Mesenchymal stem cell (in vitro differentiated cells and primary cell): ENCODE results near the gene MARK3.

ENCODE experiments used
- DNase-seq: peaks from one replicate; pipeline ENCODE4 v3.0.0-alpha.2; 2013
- H2AFZ ChIP-seq: one replicate; pipeline ENCODE4 v1.6.1; 2013; ENCODE audit warnings: low read depth, mild to moderate bottlenecking, control low read depth, inconsistent platforms, low read length, moderate library complexity
- H2AK5ac ChIP-seq: 2 replicates; pipeline ENCODE4 v1.6.1; 2013; ENCODE audit warnings: low read length, moderate library complexity, mild to moderate bottlenecking, inconsistent platforms; ENCODE audit not compliant: severe bottlenecking
- H2BK120ac ChIP-seq: one replicate; pipeline ENCODE4 v1.6.1; 2013; ENCODE audit warnings: low read depth, mild to moderate bottlenecking, inconsistent platforms, low read length, moderate library complexity
- H2BK12ac ChIP-seq, 2 experiments: one replicate each; pipeline ENCODE4 v1.6.1; 2013; ENCODE audit warnings: inconsistent platforms in 2 of 2, low read length in 2 of 2, mild to moderate bottlenecking in 2 of 2, moderate library complexity in 2 of 2, control low read depth in 1 of 2
- H2BK15ac ChIP-seq: one replicate; pipeline ENCODE4 v1.6.1; 2013; ENCODE audit warnings: mild to moderate bottlenecking, low read depth, inconsistent platforms; ENCODE audit not compliant: poor library complexity, severe bottlenecking
- H2BK5ac ChIP-seq: 2 replicates; pipeline ENCODE4 v1.6.1; 2013; ENCODE audit warnings: low read depth, mild to moderate bottlenecking, low read length, control low read depth, inconsistent platforms; ENCODE audit not compliant: poor library complexity, severe bottlenecking
- H3K14ac ChIP-seq, 2 experiments: one replicate each; pipeline ENCODE4 v1.6.1; 2013; ENCODE audit warnings: inconsistent platforms in 2 of 2, low read length in 2 of 2, control low read depth in 1 of 2, mild to moderate bottlenecking in 1 of 2, moderate library complexity in 1 of 2
- H3K18ac ChIP-seq, 2 experiments: one replicate each; pipeline ENCODE4 v1.6.1; 2013; ENCODE audit warnings: inconsistent platforms in 2 of 2, low read length in 2 of 2, control low read depth in 1 of 2, low read depth in 1 of 2, mild to moderate bottlenecking in 1 of 2
- H3K23ac ChIP-seq, 2 experiments: one replicate each; pipeline ENCODE4 v1.6.1; 2013; ENCODE audit warnings: inconsistent platforms in 2 of 2, low read length in 2 of 2, mild to moderate bottlenecking in 2 of 2, moderate library complexity in 2 of 2, control low read depth in 1 of 2
- H3K27ac ChIP-seq: 2 replicates; pipeline ENCODE4 v1.5.1; 2013; ENCODE audit warnings: mild to moderate bottlenecking, moderate library complexity, low read length, control low read depth, inconsistent platforms; ENCODE audit not compliant: poor library complexity, severe bottlenecking
- H3K27me3 ChIP-seq, 2 experiments: 2 replicates each; pipeline versions ENCODE4 v1.6.1 to v1.7.0; 2013; ENCODE audit warnings: low read length in 2 of 2, mild to moderate bottlenecking in 2 of 2, moderate library complexity in 2 of 2, control low read depth in 1 of 2, inconsistent platforms in 1 of 2; ENCODE audit not compliant: control insufficient read depth in 1 of 2, insufficient read depth in 1 of 2
- H3K36me3 ChIP-seq, 2 experiments: 2 replicates each; pipeline versions ENCODE4 v1.6.1 to v1.7.0; 2013; ENCODE audit warnings: low read length in 2 of 2, control low read depth in 1 of 2, inconsistent platforms in 1 of 2, low read depth in 1 of 2, mild to moderate bottlenecking in 1 of 2; ENCODE audit not compliant: insufficient read depth in 2 of 2, control insufficient read depth in 1 of 2
- H3K4ac ChIP-seq, 2 experiments: one replicate each; pipeline ENCODE4 v1.6.1; 2013; ENCODE audit warnings: inconsistent platforms in 2 of 2, low read length in 2 of 2, mild to moderate bottlenecking in 2 of 2, moderate library complexity in 2 of 2, control low read depth in 1 of 2, low read depth in 1 of 2
- H3K4me1 ChIP-seq: 2 replicates; pipeline ENCODE4 v1.6.1; 2013; ENCODE audit warnings: low read depth, low read length, control low read depth; ENCODE audit not compliant: control insufficient read depth, insufficient read depth
- H3K4me2 ChIP-seq: 2 replicates; pipeline ENCODE4 v1.6.1; 2013; ENCODE audit warnings: low read length, mild to moderate bottlenecking, inconsistent platforms; ENCODE audit not compliant: poor library complexity, severe bottlenecking
- H3K4me3 ChIP-seq, 2 experiments: 2 replicates each; pipeline versions ENCODE4 v1.5.1 to v1.7.0; 2013; ENCODE audit warnings: low read length in 2 of 2, mild to moderate bottlenecking in 2 of 2, control low read depth in 1 of 2, low read depth in 1 of 2; ENCODE audit not compliant: insufficient read depth in 1 of 2
- H3K79me1 ChIP-seq: replicated peaks from 2 replicates; pipeline ENCODE4 v1.6.1; 2013; ENCODE audit warnings: mild to moderate bottlenecking, control low read depth, low read length, inconsistent platforms; ENCODE audit not compliant: poor library complexity, severe bottlenecking
- H3K9ac ChIP-seq: 2 replicates; pipeline ENCODE4 v1.7.0; 2013; ENCODE audit warnings: mild to moderate bottlenecking, low read length, moderate library complexity
- H3K9me3 ChIP-seq: 2 replicates; pipeline ENCODE4 v1.7.0; 2013; ENCODE audit warnings: mild to moderate bottlenecking, low read length; ENCODE audit not compliant: control insufficient read depth
- H4K8ac ChIP-seq: one replicate; pipeline ENCODE4 v1.6.1; 2013; ENCODE audit warnings: inconsistent platforms, mild to moderate bottlenecking, low read length, moderate library complexity
- H4K91ac ChIP-seq: one replicate; pipeline ENCODE4 v1.6.1; 2013; ENCODE audit warnings: mild to moderate bottlenecking, low read length, inconsistent platforms
- WGBS: methylation state at CpG from one replicate; pipeline ENCODE4 v1.1.7; 2013; ENCODE audit warnings: mixed read lengths; 5-methylcytosine and 5-hydroxymethylcytosine counted together

MARK3 gene

DNA sequence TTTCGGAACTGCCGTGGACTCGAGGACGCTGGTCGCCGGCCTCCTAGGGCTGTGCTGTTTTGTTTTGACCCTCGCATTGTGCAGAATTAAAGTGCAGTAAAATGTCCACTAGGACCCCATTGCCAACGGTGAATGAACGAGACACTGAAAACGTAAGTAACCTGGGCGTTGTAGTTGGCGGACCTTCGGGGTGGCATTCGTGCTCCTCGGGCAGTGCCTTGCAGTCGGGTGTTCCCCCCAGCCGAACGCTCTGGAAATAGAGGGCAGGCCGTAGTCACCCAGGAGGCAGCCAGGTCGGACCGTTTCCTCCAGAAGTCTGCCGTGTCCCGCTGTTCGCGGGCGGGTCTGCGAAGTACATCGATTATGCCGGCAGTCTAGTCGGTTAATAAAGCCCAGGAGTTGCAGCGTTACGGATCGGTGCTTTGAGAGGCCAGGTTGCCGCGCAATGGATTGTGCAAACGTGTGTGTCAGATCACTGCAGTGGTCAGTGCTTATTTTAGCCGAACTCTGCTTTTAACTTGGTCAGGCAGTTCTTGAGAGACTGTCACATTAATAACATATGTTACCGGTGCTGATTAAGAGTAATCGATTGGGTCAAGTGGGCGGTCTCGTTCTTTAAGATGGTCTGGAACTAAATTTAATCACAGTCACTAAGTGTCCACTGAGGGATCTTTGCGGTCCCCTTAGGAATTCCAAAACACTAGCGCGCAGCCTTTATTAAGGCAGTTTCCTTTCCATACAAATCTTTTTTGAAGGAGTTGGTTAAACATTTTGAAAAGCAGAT, 906 bp downstream of the MARK3 start:
- under 1% methylated on average over 41 of the region's 44 CpGs for WGBS
- H3K4me1 ChIP-seq: peaks cover 14% of the 10 kb centered on the region
- H2BK5ac ChIP-seq: peak overlapping the region; percentile 5
- no peaks in the 10 kb centered on the region for H3K79me1 ChIP-seq
- peak overlapping the region; percentile 74 for H3K4me2 ChIP-seq
- peak overlapping the region; percentile 60 to 68 for H3K14ac ChIP-seq
- peak overlapping the region; percentile 82 to 100 for H3K4me3 ChIP-seq
- peak overlapping the region; percentile 33 for H4K8ac ChIP-seq
- H2AFZ ChIP-seq: no peak overlapping the region
- peak; percentile 63 for DNase-seq
- peak overlapping the region; percentile 20 for H3K27ac ChIP-seq
- no peaks in the 10 kb centered on the region for H3K27me3 ChIP-seq
- peak overlapping the region; percentile 25 to 99 for H3K23ac ChIP-seq
- H4K91ac ChIP-seq: no peak overlapping the region
- H3K4ac ChIP-seq: peak overlapping the region in 1 of 2 experiments; percentile 85
- peak overlapping the region in 1 of 2 experiments; percentile 89 for H2BK12ac ChIP-seq
- H3K18ac ChIP-seq: peak overlapping the region in 1 of 2 experiments; percentile 97
- H2BK120ac ChIP-seq: no peak overlapping the region
- no peak overlapping the region for H2BK15ac ChIP-seq
- H3K36me3 ChIP-seq: no peaks in the 10 kb centered on the region
- H3K9ac ChIP-seq: peak overlapping the region; percentile 99
- no peak overlapping the region for H2AK5ac ChIP-seq
- no peaks in the 10 kb centered on the region for H3K9me3 ChIP-seq

DNA sequence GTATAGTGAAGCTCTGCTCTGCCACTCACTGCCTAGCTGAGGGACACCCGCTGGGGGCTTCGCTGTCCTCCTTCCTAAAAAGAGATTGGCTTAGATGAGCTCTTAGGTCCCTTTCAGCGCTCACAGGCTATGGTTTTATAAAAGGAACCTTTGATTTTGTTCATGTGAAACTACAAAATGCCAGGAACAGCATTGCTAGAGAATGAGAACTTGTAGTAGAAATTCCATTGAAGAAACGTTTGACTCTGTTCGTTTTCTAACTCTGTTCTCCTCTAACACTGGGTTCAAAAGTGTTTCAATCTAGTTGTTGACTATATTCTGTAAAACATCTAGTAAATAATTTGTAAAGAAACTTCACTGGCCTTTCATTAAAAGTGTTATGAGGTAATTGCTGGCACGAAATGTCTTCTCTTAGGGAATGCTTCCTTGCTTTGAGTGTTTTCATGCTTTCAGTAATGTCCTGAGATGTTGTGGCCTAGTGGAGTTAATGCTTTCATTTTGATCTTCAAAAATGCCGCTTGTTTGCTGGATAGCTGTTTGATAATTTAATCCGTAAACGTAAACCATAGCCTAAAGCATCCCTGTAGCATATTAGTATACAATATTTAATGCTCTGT, 1.6 kb downstream of the MARK3 start:
- Histone ChIP-seq H4K8ac (no peak overlapping the region), H3K36me3 (no peaks in the 10 kb centered on the region), H2BK12ac (no peak overlapping the region), H3K27ac (peak overlapping the region; percentile 20), H2BK5ac (no peak overlapping the region), H3K4ac (no peak overlapping the region), H3K14ac (no peak overlapping the region), H4K91ac (no peak overlapping the region), H3K4me3 (peak overlapping the region; percentile 52 to 100), H3K4me2 (peak overlapping the region; percentile 74), H3K23ac (no peak overlapping the region), H2BK15ac (no peak overlapping the region), H3K4me1 (peaks cover 14% of the 10 kb centered on the region), H2BK120ac (no peak overlapping the region), H3K9me3 (no peaks in the 10 kb centered on the region), H2AFZ (no peak overlapping the region), H2AK5ac (no peak overlapping the region), H3K18ac (no peak overlapping the region), H3K79me1 (no peaks in the 10 kb centered on the region), H3K27me3 (no peaks in the 10 kb centered on the region), H3K9ac (peak overlapping the region; percentile 99)
- WGBS: 29% methylated on average over 4 of the region's 9 CpGs
- peak; percentile 49 for DNase-seq

DNA sequence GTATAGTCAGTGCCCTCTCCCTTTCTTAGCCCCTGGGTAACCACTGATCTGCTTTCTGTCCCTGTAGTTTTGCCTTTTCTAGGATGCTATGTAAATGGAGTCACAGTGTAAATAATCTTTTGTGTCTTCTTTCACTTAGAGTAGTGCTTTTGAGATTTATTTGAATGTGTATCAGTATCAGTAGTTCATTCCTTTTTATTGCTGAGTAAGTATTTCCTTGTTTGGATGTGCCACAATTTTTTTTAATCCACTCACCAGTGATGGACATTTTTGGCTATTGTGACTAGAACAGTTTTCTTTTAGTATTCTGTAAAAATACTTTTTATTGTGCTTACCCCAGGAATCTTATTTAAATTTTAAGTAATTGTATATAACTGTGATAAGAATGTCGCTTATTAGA, 3.4 kb downstream of the MARK3 start:
- H3K4ac ChIP-seq: no peak overlapping the region
- H3K4me3 ChIP-seq: peak overlapping the region in 1 of 2 experiments; percentile 100
- WGBS: 100% methylated on average over 1 of the region's 1 CpG
- no peak overlapping the region for H3K4me2 ChIP-seq
- H3K79me1 ChIP-seq: no peaks in the 10 kb centered on the region
- H3K9me3 ChIP-seq: no peaks in the 10 kb centered on the region
- H3K9ac ChIP-seq: peak overlapping the region; percentile 34
- no peak overlapping the region for H2AFZ ChIP-seq
- no peaks in the 10 kb centered on the region for H3K27me3 ChIP-seq
- no peak overlapping the region for H4K91ac ChIP-seq
- no peak for DNase-seq
- H3K18ac ChIP-seq: no peak overlapping the region
- H3K36me3 ChIP-seq: no peaks in the 10 kb centered on the region
- no peak overlapping the region for H2AK5ac ChIP-seq
- H2BK120ac ChIP-seq: no peak overlapping the region
- no peak overlapping the region for H3K14ac ChIP-seq
- H3K4me1 ChIP-seq: peaks cover 13% of the 10 kb centered on the region
- H3K27ac ChIP-seq: no peak overlapping the region
- H2BK12ac ChIP-seq: no peak overlapping the region
- H2BK15ac ChIP-seq: no peak overlapping the region
- H3K23ac ChIP-seq: no peak overlapping the region
- no peak overlapping the region for H4K8ac ChIP-seq
- no peak overlapping the region for H2BK5ac ChIP-seq

DNA sequence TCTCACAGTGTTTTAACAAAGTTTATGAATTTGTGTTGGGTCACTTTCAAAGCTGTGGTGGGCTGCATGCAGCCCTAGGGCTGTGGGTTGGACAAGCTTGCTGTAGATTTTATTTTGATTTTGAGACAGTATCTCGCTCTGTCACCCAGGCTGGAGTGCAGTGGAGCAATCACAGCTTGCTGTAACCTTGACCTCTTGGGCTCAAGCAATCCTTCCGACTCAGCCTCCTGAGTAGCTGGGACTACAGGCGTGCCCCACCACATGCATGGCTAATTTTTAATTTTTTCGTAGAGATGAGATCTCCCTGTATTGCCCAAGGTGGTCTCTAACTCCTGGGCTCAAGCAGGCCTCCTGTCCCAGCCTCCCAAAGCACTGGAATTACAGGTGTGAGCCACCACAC, 5.4 kb downstream of the MARK3 start:
- H3K9me3 ChIP-seq: no peaks in the 10 kb centered on the region
- H3K4me1 ChIP-seq: peaks cover 10% of the 10 kb centered on the region
- H3K27me3 ChIP-seq: no peaks in the 10 kb centered on the region
- no peaks in the 10 kb centered on the region for H3K36me3 ChIP-seq
- H3K4ac ChIP-seq: no peak overlapping the region
- no peak overlapping the region for H2AK5ac ChIP-seq
- H2BK120ac ChIP-seq: no peak overlapping the region
- no peak overlapping the region for H3K23ac ChIP-seq
- H4K8ac ChIP-seq: no peak overlapping the region
- WGBS: 94% methylated on average over 3 of the region's 4 CpGs
- H3K4me2 ChIP-seq: no peak overlapping the region
- DNase-seq: no peak
- H2BK12ac ChIP-seq: no peak overlapping the region
- no peak overlapping the region for H2BK5ac ChIP-seq
- H4K91ac ChIP-seq: no peak overlapping the region
- no peak overlapping the region for H3K18ac ChIP-seq
- H3K79me1 ChIP-seq: no peaks in the 10 kb centered on the region
- H3K4me3 ChIP-seq: no peak overlapping the region
- peak overlapping the region; percentile 22 for H3K9ac ChIP-seq
- H3K27ac ChIP-seq: no peak overlapping the region
- H2BK15ac ChIP-seq: no peak overlapping the region
- no peak overlapping the region for H3K14ac ChIP-seq
- no peak overlapping the region for H2AFZ ChIP-seq
